ENCODE measurements around the gene CCDC197.

GRCh38 chr14:94001016-94001415 is 3.9 kb downstream of the CCDC197 start:
- TF ChIP-seq CTCF (IDR thresholded peaks at IDR 0.05; ENCODE audit: insufficient read depth, low read length, poor library complexity, severe bottlenecking) (no peak), EZH2phosphoT487 (conservative IDR thresholded peaks at IDR 0.05; ENCODE audit: low read length) (no peak)

Data from SU-DHL-6 (cell line).